HepG2 (cell line): ENCODE data around the gene IER5L. TPM values are rescaled to one million over a fixed set of nuclear protein-coding genes. Genes with fewer than 3 reads are reported as not detected.

Experiments used
- BRF2 ChIP-seq: sonication (generic); formaldehyde crosslinking; IDR thresholded peaks from 2 replicates; pipeline ENCODE4 v1.8.1; 2022; ENCODE audit warnings: mild to moderate bottlenecking, missing genetic modification reagents
- DMTF1 ChIP-seq: sonication (generic); formaldehyde crosslinking; IDR thresholded peaks from 2 replicates; pipeline ENCODE4 v1.4.0; 2020; ENCODE audit warnings: mild to moderate bottlenecking, missing genetic modification reagents
- GZF1 ChIP-seq: sonication (generic); formaldehyde crosslinking; IDR thresholded peaks from 2 replicates; pipeline ENCODE4 v1.5.1; 2020; ENCODE audit warnings: mild to moderate bottlenecking, missing genetic modification reagents
- HCFC1 ChIP-seq: fragments of 150-350 bp; IDR thresholded peaks from 2 replicates; pipeline ENCODE4 v1.6.1; 2014; ENCODE audit warnings: low read depth, low read length
- HNRNPLL ChIP-seq: fragments of 200-400 bp; formaldehyde crosslinking; IDR thresholded peaks from 2 replicates; pipeline ENCODE4 v1.6.1; 2017; ENCODE audit warnings: mild to moderate bottlenecking, low read depth, low read length; ENCODE audit not compliant: poor library complexity, severe bottlenecking
- NFKB2 ChIP-seq: sonication (generic); formaldehyde crosslinking; IDR thresholded peaks from 2 replicates; pipeline ENCODE4 v1.4.0; 2020; ENCODE audit warnings: missing genetic modification reagents, borderline replicate concordance
- SOX13 ChIP-seq, 3 experiments: fragments of 450-650 bp in 1 of 3; sonication (generic) in 1 of 3; formaldehyde crosslinking in 1 of 3; IDR thresholded peaks in 2 of 3; conservative IDR thresholded peaks in 1 of 3; 2 replicates each; pipeline versions ENCODE4 v1.5.0 to v1.6.1; 2016 to 2020; ENCODE audit warnings: antibody characterized with exemption in 1 of 3, mild to moderate bottlenecking in 1 of 3, missing compliant biosample characterization in 1 of 3, missing genetic modification reagents in 1 of 3, moderate library complexity in 1 of 3
- SP1 ChIP-seq, 2 experiments: fragments of 450-650 bp in 1 of 2; sonication (generic) in 1 of 2; formaldehyde crosslinking in 1 of 2; IDR thresholded peaks; 2 replicates each; pipeline versions ENCODE4 v1.4.0 to v1.6.1; 2016 to 2020; ENCODE audit warnings: missing genetic modification reagents in 1 of 2
- YY1 ChIP-seq: IDR thresholded peaks from 2 replicates; pipeline ENCODE4 v1.6.1; 2011; ENCODE audit warnings: low read length, low read depth, moderate library complexity, mild to moderate bottlenecking; ENCODE audit not compliant: insufficient read depth, insufficient replicate concordance
- ZFP91 ChIP-seq: sonication (generic); formaldehyde crosslinking; IDR thresholded peaks from 2 replicates; pipeline ENCODE4 v1.9.0; 2022; ENCODE audit warnings: missing genetic modification reagents, mild to moderate bottlenecking, borderline replicate concordance
- ZFX ChIP-seq: sonication (generic); formaldehyde crosslinking; IDR thresholded peaks from 2 replicates; pipeline ENCODE4 v1.4.0; 2020; ENCODE audit warnings: mild to moderate bottlenecking, low read depth, missing genetic modification reagents, moderate library complexity
- ZFY ChIP-seq: sonication (generic); formaldehyde crosslinking; IDR thresholded peaks from 2 replicates; pipeline ENCODE4 v1.4.0; 2020; ENCODE audit warnings: missing genetic modification reagents
- ZMYM3 ChIP-seq: sonication (generic); formaldehyde crosslinking; IDR thresholded peaks from 2 replicates; pipeline ENCODE4 v1.5.1; 2020; ENCODE audit warnings: mild to moderate bottlenecking, missing genetic modification reagents
- ZNF143 ChIP-seq: sonication (generic); formaldehyde crosslinking; IDR thresholded peaks from 2 replicates; pipeline ENCODE4 v1.4.0; 2020; ENCODE audit warnings: missing genetic modification reagents
- ZNF674 ChIP-seq: sonication (generic); formaldehyde crosslinking; IDR thresholded peaks from 2 replicates; pipeline ENCODE4 v1.5.0; 2020; ENCODE audit warnings: low read depth, mild to moderate bottlenecking, missing genetic modification reagents
- ZNF777 ChIP-seq: sonication (generic); formaldehyde crosslinking; IDR thresholded peaks from 2 replicates; pipeline ENCODE4 v1.4.0; 2020; ENCODE audit warnings: missing genetic modification reagents
- polyA plus RNA-seq, 8 experiments: library from polyadenylated mRNA; depleted of rRNA in 3 of 8; stranded (reverse) in 7 of 8; unstranded in 1 of 8; fragments of >200 nt; fragmentation: Illumina TruSeq in 4 of 8; extraction: Trizol in 4 of 8; gene quantifications; 2 replicates each; pipeline versions ENCODE4 v1.2.1 to v1.2.3, GENCODE V29; 2011 to 2016; ENCODE audit warnings: low read depth in 4 of 8, missing spikeins in 1 of 8, mixed read lengths in 1 of 8; ENCODE audit not compliant: insufficient read depth in 1 of 8
- total RNA-seq, 5 experiments: library from RNA; depleted of rRNA; stranded (reverse); fragments of >200 nt; fragmentation: Illumina TruSeq; extraction: Trizol; gene quantifications; 2 replicates each; pipeline ENCODE4 v1.2.3, GENCODE V29; 2016; ENCODE audit warnings: low read depth in 1 of 5
- TF ChIP-seq, protein P1 (sequence below): sonication (generic); formaldehyde crosslinking; IDR thresholded peaks from 2 replicates; pipeline ENCODE4 v1.4.0; 2020; ENCODE audit warnings: missing genetic modification reagents, borderline replicate concordance
- TF ChIP-seq, protein P2 (sequence below): sonication (generic); formaldehyde crosslinking; IDR thresholded peaks from 2 replicates; pipeline ENCODE4 v1.4.0; 2020; ENCODE audit warnings: low read depth, mild to moderate bottlenecking, missing genetic modification reagents

Gene IER5L
- total and polyA plus RNA-seq, 2 of the 13 experiments (the other 11 are each of a cell fraction or from before 2014, with no cell fraction given) = 1.8 to 3.3 TPM

- peak; percentile 99 for TF ChIP-seq ZFP91 (CRISPR knock-in tag)
- TF ChIP-seq ZNF143 (CRISPR knock-in tag) = peak; percentile 97
- TF ChIP-seq ZNF674 = no peak
- TF ChIP-seq DMTF1 (CRISPR knock-in tag) = no peak
- TF ChIP-seq BRF2 (CRISPR knock-in tag) = no peak
- peak; percentile 58 for TF ChIP-seq ZFX (CRISPR knock-in tag)
- no peak for TF ChIP-seq SP1 (IDR thresholded peaks at IDR 0.05)
- peak; percentile 95 for TF ChIP-seq SP1 (CRISPR knock-in tag; IDR thresholded peaks at IDR 0.05)
- TF ChIP-seq ZMYM3 (CRISPR knock-in tag) = peak; percentile 80
- peak; percentile 95 for TF ChIP-seq YY1
- peak; percentile 89 for TF ChIP-seq HCFC1
- TF ChIP-seq GZF1 (CRISPR knock-in tag) = no peak
- 0 out of 2 replicates have a peak, but pooled peaks have one; percentile 29 for TF ChIP-seq NFKB2 (CRISPR knock-in tag)
- TF ChIP-seq HNRNPLL = no peak
- TF ChIP-seq, protein P1, sequence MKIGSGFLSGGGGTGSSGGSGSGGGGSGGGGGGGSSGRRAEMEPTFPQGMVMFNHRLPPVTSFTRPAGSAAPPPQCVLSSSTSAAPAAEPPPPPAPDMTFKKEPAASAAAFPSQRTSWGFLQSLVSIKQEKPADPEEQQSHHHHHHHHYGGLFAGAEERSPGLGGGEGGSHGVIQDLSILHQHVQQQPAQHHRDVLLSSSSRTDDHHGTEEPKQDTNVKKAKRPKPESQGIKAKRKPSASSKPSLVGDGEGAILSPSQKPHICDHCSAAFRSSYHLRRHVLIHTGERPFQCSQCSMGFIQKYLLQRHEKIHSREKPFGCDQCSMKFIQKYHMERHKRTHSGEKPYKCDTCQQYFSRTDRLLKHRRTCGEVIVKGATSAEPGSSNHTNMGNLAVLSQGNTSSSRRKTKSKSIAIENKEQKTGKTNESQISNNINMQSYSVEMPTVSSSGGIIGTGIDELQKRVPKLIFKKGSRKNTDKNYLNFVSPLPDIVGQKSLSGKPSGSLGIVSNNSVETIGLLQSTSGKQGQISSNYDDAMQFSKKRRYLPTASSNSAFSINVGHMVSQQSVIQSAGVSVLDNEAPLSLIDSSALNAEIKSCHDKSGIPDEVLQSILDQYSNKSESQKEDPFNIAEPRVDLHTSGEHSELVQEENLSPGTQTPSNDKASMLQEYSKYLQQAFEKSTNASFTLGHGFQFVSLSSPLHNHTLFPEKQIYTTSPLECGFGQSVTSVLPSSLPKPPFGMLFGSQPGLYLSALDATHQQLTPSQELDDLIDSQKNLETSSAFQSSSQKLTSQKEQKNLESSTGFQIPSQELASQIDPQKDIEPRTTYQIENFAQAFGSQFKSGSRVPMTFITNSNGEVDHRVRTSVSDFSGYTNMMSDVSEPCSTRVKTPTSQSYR (CRISPR knock-in tag) = 0 out of 2 replicates have a peak, but pooled peaks have one; percentile 20
- TF ChIP-seq, protein P2, sequence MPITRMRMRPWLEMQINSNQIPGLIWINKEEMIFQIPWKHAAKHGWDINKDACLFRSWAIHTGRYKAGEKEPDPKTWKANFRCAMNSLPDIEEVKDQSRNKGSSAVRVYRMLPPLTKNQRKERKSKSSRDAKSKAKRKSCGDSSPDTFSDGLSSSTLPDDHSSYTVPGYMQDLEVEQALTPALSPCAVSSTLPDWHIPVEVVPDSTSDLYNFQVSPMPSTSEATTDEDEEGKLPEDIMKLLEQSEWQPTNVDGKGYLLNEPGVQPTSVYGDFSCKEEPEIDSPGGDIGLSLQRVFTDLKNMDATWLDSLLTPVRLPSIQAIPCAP (CRISPR knock-in tag) = no peak
- TF ChIP-seq SOX13 (IDR thresholded peaks at IDR 0.05) = no peak
- TF ChIP-seq SOX13 (CRISPR knock-in tag; conservative IDR thresholded peaks at IDR 0.05 in 1 of 2, IDR thresholded peaks at IDR 0.05 in 1 of 2) = no peak
- 0 out of 2 replicates have a peak, but pooled peaks have one; percentile 58 for TF ChIP-seq ZNF777 (CRISPR knock-in tag)
- peak; percentile 81 for TF ChIP-seq ZFY (CRISPR knock-in tag)
Measured at GRCh38 chr9:129202613-129203555, 24.8 kb upstream of the IER5L start (continued).
